ENCODE measurements around the gene TNXB.

DNA sequence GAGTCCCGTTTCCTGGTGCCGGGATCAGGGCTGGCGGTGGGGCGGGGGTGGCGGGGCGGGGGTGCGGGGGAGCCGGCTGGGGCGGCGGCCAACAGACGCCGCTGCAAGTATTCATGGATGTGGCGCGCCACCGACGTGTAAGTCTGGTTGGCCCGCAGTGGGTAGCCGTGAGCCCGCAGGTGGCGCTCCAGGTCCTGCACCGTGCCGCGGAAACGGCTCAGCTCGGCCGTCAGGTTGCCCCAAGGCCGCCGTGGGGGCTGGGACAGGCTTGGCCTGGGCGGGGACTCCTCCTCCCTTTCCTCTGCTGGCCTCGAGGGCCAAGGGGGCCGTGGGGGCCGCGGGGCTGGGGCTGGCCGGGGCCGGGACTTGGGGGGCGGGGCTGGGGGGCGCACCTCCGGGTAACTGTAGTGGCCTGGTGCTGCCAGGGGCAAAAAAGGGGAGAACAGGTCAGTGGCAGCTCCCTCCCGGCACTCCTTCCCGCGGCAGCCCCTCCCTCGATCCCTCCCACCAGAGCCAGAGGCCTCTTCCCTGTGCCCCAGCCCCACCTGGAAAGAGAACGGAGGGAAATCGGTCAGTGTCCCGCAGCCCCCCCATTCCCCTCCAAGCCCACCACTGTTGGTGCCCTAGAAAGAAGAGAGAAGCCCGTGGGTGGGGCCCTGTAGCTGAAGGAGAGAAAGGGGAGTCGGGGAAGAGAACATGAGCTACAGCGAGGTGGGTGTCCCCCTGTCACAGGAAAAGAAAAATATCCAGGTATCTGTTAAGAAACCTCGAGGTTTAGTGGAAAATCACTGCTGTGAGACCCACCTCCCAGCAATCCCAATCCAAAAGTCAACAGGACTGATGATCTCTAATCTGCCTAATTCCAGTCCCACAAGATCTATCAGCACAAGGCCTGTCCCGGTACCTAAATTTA is 21.3 kb downstream of the TNXB start:
- no peak for TF ChIP-seq POLR2A (IDR thresholded peaks at IDR 0.05)
- TF ChIP-seq, protein P1, sequence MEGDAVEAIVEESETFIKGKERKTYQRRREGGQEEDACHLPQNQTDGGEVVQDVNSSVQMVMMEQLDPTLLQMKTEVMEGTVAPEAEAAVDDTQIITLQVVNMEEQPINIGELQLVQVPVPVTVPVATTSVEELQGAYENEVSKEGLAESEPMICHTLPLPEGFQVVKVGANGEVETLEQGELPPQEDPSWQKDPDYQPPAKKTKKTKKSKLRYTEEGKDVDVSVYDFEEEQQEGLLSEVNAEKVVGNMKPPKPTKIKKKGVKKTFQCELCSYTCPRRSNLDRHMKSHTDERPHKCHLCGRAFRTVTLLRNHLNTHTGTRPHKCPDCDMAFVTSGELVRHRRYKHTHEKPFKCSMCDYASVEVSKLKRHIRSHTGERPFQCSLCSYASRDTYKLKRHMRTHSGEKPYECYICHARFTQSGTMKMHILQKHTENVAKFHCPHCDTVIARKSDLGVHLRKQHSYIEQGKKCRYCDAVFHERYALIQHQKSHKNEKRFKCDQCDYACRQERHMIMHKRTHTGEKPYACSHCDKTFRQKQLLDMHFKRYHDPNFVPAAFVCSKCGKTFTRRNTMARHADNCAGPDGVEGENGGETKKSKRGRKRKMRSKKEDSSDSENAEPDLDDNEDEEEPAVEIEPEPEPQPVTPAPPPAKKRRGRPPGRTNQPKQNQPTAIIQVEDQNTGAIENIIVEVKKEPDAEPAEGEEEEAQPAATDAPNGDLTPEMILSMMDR (IDR thresholded peaks at IDR 0.05) = no peak
